Activated T-cell treated with anti-CD3 and anti-CD28 coated beads for 24 hours (primary cell): ENCODE data around the gene ACOXL.
A peak's percentile ranks its signal among the peaks of the same experiment; 100 is the strongest.

Experiments used
- DNase-seq: peaks from one replicate; pipeline ENCODE4 v3.0.0-alpha.2; 2020; ENCODE audit warnings: low read depth

Gene ACOXL

DNA sequence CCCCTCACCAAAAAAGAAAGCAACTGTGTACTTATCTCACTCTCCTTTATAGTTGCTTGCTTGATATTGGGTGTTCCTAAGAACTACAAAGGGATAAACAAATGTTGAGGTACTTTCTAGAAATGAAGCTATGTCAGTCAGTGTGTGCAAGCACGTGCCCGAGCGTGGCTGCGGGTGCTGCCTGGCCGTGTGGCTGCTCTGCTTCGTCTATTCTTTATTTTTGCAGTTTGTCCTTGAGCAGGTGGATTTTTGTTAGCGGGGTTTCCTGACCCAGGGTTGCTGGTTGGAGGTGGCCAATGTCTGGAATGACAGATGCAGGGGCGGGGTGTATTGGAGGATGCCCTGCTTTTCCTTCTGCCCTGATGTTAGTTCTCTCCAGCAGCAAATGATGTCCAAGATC, 62.6 kb downstream of the ACOXL start:
- DNase-seq, result no peak

GRCh38 chr2:110796716-110797301, 64.4 kb downstream of the ACOXL start:
- no peak for DNase-seq

GRCh38 chr2:110799376-110799775, 67.0 kb downstream of the ACOXL start:
- DNase-seq, result no peak

DNA sequence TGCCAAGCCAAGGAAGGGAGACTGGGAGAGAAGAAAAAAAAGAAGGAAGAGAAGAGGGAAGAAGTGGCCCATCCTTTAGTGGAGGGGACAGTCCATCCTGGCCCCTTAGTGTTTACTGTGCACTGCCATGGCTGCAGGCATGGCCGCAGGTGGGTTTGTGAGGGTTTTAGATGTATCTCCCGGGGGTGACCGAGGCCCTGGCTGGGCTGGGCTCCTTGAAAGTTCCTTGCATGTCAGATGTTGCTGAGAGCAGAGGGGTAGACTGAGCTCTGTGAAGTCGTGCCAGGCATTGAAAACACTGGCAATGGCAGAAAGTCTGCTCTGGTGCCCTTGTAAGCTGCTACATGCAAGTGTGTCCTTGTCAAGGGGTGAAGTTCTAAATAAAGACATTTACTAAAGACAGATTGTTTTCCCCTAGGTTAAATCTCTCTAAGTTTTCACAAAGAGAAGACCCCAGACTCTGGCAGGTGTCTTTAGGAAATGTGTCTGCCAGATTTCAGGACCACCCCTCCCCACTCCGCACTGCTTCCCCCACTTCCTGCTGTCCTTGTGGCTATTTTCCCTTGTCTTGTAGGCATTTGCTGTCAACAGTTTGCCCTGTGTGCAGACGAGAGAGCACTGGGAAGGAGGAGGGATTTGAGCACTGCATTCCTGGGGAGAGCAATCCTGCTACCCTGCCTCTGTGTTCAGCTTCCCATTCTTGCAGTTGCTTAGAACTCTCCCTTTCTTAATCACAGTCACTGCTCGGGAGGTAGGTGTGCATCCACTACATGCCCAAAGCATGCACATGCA, 68.4 kb downstream of the ACOXL start:
- no peak for DNase-seq

DNA sequence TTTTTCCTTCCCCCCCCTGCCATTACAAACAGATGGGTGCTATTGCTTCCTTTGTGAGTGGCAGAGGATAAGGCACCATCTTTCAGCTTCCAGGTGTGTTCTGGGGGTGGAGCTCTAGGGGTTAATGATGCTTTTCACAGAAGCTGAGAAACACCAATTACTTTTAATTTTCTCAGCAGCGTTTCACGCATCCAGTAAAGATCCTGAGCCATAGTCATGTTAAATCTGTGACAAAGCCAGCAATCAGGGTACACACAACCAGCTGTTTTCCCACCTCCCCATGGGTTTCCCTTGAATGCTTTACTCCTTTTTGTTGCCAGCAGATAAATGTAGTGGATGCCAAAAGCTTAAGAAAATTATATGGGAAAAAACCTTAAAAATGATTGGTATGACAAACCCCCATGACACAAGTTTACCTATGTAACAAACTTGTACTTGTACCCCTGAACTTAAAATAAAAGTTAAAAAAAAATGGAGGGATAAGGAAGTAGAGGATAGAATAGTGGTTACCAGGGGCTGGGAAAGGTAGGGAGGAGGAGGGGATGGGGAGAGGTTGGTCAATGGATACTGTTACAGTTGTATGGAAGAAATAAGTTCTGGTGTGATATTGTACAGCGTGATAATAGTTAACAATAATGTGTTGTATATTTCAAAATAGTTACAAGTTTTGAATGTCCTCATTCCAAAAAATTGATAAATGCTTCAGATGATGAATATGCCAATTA, 70.0 kb downstream of the ACOXL start:
- DNase-seq, result no peak

DNA sequence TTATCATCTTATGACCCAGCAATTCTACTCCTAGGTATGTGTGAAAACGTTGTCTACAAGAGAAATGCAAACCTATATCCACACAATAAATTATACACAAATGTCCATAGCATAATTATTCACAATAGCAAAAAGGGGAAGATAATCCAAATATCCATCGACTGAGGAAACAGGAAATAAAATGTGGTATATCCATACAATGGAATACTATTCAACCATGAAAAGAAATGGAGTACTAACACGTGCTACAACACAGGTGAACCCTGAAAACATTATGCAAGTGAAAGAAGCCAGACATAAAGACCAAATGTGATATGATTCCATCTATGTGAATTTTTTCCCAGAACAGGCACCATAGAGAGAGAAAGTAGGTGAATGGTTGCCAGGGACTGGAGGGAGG, 72.1 kb downstream of the ACOXL start:
- DNase-seq, result no peak

DNA sequence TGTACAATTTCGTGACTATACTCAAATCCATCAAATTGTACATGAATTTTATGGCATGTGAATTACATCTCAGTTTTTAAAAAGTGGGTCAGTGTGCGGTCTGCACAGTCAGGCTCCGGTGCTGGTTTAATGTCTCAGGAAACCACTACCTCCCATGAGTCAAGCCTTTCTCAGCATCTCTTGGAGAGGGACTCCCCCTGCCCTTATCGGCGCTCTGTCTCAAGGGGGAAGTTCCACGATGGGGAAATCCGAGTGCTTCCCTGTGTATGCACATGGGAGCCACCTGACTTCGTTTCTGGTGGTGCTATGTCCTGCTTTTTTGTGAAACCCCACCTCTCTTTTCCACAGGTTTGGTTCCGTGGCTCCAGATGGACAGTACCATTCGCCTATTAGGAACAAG, 72.5 kb downstream of the ACOXL start:
- DNase-seq, result peak; percentile 60

DNA sequence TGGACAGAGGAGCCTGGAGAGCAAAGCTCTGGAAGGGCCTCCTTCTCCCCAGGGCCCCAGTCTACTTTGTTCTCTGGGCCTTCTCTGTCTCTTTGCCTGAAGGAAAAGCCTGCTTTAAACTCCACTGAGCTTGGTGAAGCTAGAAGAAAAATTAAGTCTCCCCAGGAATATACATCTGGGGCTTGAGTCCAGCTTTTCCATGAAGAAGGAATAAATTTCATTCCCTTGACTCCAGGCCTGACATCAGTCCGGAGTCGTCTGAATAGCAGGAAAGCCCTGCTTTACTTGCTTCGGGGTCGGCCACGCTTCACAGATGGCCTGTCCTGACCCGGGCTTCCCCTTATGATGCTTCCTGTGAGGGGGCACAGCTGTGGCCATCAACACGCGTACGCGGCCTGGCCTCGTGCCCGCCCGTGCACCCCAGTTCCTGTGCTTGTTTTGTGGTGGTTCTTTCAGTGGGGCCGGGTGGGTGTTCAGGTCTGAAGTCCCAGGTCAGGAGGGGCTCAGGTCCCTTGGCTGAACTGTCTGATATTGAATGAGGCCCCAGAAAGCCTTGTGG, 73.6 kb downstream of the ACOXL start:
- DNase-seq, result no peak

DNA sequence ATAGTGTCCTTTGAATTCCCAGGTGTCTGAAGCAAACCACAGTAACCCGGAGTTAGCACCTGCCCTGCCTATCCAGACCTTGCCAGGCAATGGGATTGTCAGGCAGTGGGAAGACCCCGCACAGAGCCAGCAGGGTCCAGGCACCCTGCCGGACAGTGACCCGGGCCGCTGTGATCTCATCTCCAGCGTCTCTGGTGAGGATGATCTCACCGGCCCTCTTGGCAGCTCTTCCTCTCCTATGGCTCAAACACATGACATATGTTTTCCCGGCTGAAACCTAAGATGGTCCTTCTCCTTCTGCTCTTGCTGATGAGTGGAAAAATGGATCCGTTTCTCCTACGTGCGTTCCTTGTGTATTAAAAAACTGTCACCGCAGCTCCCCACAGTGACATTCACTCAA, 75.1 kb downstream of the ACOXL start:
- DNase-seq, result no peak

DNA sequence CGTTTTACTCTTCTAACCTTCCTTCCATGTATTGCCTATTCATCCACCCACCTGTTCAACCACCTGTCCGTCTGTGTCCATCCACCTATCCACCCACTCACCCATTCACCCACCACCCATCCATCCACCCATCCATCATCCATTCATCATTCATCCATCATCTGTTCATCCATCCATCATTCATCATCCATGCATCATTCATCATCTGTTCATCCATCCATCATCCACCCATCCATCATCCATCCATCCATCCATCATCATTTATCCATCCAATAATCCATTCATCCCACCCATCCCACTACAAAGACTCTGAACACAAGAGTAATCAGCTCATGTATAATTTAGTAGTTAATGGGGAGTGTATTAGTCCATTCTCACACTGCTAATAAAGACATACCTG, 78.0 kb downstream of the ACOXL start:
- no peak for DNase-seq

GRCh38 chr2:110812726-110813645, 80.6 kb downstream of the ACOXL start:
- no peak for DNase-seq

GRCh38 chr2:110813896-110814295, 81.5 kb downstream of the ACOXL start:
- DNase-seq, result no peak

DNA sequence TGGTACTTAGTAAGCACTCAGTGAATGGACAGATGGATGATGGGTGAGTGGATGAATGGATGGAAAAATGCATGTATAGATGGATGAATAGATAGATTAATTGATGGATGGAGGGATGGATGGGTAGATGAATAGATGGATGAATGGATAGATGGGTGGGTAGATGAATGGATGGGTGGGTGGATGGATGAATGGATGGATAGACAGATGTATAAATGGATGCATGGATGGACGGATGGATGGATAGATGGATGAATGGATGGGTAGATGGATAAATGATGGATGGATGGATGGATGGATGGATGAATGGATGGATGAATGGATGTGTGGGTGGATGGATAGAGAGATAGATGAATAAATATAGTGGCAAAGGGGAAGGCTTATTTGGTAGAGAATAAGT, 83.6 kb downstream of the ACOXL start:
- DNase-seq, result no peak

GRCh38 chr2:110816404-110817365, 84.3 kb downstream of the ACOXL start:
- no peak for DNase-seq

DNA sequence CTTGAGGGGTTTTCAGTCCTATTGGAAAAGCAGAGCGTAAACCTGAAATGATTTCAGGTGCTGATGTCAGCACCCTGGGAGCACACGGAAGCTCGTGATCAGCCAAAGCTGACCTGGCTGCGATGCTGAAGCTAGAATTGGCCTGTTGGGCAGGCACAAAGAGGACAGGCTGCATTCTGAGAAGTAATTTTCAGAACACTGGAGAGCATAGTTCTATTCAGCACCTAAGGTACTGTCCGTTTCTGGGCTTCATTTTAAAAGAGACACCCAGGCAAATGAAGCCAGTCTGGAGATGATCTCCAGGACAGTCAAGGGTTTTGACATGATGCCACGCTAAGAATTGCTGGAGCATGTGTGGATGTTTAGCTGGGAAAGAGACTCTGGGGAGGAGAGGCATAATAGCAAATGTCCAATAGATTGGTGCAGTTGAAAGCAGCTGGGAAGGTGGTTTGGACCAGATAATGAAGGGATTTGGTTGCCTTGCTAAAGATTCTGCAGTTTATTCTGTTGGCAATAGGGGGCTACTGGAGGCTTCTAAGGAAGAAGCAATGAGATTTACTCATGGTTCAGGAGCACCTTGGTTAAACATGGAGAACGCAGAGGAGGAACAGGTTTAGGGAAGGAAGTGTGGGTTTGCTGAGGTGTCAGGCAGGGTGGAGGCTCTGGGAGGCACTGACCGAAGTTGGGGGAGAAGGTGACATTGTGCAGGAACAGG, 86.6 kb downstream of the ACOXL start:
- DNase-seq, result no peak

DNA sequence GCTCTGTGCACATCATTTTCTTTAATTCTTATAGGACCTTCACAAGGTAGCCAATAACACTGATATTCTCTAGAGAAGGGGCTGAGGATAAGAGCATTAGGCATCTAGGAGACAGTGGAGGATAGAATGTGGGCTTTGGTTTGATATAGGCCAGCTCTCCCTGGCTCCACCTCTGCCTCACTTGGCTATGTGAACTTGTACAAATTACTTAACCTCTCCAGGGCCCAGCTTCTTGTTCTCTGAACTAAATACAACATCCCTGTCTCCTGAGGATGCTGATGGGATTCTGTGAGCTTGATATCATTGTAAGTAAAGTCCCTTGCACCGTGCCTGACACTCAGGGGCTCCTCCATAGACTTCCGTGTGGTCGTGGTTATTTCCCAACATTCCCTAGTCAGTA, 87.3 kb downstream of the ACOXL start:
- no peak for DNase-seq

DNA sequence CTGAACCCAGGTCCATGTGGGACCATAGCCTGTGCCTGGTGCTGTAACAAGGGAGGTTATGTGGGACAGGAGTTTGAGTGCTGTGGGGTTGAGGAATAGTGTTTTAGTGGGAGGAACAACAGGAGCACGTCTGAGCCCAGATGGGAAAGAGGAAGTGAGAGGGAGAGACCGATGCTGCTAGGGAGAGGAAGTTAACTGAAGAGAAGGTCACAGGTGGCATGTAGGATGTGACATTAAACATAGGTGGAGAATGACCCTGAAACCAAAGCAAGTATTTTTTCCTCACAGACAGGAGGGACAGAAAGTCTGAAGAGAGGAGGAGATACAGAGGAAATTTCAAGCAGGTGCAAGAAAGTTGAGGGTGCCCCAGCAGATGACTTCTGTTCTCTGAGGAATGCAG, 87.8 kb downstream of the ACOXL start:
- no peak for DNase-seq

GRCh38 chr2:110823165-110823564, 90.8 kb downstream of the ACOXL start:
- no peak for DNase-seq

DNA sequence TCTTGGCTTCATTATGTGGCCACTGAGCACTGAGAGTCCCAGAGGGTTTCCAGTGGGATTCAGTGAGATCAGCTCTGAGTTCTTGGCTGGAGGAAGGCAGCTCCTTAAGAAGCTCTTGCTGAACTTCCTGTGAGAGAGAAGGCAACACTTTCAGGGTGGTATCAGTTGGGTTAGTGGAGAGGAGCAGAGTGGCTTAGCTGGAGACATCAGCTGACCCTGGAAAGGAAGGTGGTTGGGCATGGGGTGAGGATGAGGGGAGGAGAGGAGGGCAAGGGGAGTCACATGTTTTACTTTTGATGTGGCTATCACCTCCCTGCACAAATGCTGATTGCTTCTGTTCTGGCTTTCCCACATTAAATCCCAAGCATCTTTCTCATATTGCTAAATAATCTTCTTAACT, 95.1 kb downstream of the ACOXL start:
- DNase-seq, result no peak

- no peak for DNase-seq
Observed at GRCh38 chr2:110828330-110828729, 96.0 kb downstream of the ACOXL start.
